Measurements from ENCODE around the gene PCCA.
A peak's percentile ranks its signal among the peaks of the same experiment; 100 is the strongest.

DNA sequence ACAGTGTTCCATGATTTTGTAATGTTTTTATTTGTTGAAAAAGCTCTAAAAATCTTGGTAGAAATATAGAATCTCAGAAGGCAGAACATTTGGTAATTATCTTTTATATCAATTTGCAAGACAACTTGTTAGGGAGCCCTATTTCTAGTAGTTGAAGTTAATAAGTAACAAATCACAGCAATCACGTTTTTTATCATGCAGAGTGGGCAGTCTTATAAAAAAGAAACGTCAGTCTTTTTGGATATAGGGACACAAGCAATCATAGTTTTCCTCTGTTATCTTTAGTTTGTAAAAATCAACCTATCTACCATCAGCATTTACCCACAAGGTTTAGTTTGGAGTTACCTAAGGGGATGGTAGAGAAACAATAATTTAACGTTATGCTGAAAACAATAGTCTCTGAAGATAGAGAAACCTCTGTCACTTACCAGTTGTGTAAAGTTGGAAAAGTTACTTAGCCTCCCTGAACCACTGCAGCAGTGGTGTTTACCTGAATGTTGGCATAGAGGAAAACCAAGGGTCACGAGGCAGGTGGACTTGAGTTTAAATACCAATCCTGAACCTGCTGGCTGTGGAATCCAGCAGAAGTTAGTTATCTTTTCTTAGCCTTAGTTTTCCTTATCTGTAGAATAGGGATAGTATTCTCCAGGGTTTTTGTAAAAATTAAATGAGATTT, 306.9 kb downstream of the PCCA start:
- TF ChIP-seq, protein P1, sequence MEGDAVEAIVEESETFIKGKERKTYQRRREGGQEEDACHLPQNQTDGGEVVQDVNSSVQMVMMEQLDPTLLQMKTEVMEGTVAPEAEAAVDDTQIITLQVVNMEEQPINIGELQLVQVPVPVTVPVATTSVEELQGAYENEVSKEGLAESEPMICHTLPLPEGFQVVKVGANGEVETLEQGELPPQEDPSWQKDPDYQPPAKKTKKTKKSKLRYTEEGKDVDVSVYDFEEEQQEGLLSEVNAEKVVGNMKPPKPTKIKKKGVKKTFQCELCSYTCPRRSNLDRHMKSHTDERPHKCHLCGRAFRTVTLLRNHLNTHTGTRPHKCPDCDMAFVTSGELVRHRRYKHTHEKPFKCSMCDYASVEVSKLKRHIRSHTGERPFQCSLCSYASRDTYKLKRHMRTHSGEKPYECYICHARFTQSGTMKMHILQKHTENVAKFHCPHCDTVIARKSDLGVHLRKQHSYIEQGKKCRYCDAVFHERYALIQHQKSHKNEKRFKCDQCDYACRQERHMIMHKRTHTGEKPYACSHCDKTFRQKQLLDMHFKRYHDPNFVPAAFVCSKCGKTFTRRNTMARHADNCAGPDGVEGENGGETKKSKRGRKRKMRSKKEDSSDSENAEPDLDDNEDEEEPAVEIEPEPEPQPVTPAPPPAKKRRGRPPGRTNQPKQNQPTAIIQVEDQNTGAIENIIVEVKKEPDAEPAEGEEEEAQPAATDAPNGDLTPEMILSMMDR (IDR thresholded peaks at IDR 0.05; ENCODE audit: low read depth, low read length, missing input control) = no peak
- TF ChIP-seq, protein P2, sequence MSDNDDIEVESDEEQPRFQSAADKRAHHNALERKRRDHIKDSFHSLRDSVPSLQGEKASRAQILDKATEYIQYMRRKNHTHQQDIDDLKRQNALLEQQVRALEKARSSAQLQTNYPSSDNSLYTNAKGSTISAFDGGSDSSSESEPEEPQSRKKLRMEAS (IDR thresholded peaks at IDR 0.05) = no peak
- TF ChIP-seq, protein P3, sequence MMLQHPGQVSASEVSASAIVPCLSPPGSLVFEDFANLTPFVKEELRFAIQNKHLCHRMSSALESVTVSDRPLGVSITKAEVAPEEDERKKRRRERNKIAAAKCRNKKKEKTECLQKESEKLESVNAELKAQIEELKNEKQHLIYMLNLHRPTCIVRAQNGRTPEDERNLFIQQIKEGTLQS (IDR thresholded peaks at IDR 0.05) = no peak
- TF ChIP-seq, protein P4, sequence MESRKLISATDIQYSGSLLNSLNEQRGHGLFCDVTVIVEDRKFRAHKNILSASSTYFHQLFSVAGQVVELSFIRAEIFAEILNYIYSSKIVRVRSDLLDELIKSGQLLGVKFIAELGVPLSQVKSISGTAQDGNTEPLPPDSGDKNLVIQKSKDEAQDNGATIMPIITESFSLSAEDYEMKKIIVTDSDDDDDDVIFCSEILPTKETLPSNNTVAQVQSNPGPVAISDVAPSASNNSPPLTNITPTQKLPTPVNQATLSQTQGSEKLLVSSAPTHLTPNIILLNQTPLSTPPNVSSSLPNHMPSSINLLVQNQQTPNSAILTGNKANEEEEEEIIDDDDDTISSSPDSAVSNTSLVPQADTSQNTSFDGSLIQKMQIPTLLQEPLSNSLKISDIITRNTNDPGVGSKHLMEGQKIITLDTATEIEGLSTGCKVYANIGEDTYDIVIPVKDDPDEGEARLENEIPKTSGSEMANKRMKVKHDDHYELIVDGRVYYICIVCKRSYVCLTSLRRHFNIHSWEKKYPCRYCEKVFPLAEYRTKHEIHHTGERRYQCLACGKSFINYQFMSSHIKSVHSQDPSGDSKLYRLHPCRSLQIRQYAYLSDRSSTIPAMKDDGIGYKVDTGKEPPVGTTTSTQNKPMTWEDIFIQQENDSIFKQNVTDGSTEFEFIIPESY (IDR thresholded peaks at IDR 0.05) = no peak
- TF ChIP-seq, protein P5, sequence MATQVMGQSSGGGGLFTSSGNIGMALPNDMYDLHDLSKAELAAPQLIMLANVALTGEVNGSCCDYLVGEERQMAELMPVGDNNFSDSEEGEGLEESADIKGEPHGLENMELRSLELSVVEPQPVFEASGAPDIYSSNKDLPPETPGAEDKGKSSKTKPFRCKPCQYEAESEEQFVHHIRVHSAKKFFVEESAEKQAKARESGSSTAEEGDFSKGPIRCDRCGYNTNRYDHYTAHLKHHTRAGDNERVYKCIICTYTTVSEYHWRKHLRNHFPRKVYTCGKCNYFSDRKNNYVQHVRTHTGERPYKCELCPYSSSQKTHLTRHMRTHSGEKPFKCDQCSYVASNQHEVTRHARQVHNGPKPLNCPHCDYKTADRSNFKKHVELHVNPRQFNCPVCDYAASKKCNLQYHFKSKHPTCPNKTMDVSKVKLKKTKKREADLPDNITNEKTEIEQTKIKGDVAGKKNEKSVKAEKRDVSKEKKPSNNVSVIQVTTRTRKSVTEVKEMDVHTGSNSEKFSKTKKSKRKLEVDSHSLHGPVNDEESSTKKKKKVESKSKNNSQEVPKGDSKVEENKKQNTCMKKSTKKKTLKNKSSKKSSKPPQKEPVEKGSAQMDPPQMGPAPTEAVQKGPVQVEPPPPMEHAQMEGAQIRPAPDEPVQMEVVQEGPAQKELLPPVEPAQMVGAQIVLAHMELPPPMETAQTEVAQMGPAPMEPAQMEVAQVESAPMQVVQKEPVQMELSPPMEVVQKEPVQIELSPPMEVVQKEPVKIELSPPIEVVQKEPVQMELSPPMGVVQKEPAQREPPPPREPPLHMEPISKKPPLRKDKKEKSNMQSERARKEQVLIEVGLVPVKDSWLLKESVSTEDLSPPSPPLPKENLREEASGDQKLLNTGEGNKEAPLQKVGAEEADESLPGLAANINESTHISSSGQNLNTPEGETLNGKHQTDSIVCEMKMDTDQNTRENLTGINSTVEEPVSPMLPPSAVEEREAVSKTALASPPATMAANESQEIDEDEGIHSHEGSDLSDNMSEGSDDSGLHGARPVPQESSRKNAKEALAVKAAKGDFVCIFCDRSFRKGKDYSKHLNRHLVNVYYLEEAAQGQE (IDR thresholded peaks at IDR 0.05) = no peak
- peak; percentile 37 to 65 for TF ChIP-seq RXRA (IDR thresholded peaks at IDR 0.05)
- TF ChIP-seq JUND (IDR thresholded peaks at IDR 0.05) = no peak
- TF ChIP-seq EGR1 (IDR thresholded peaks at IDR 0.05; ENCODE audit: low read depth in 2 of 2) = no peak

Measured in liver (tissue), 3 donors.